ENCODE results near the gene SULT2A1. TPM values are rescaled to one million over a fixed set of nuclear protein-coding genes. Genes with fewer than 3 reads are reported as not detected.
"Not testable (repeated sequence)": the region's sequence is repeated elsewhere in the genome, so short reads cannot be mapped to it uniquely, and the experiment has no call there.

Gene SULT2A1
- total and polyA plus RNA-seq, 2 of the 8 experiments (the other 6 are each of a cell fraction or from before 2014, with no cell fraction given): not detected

GRCh38 chr19:47860602-47861297, 25.4 kb downstream of the SULT2A1 start (continued):
- no peak for TF ChIP-seq POLR2A (IDR thresholded peaks at IDR 0.05; ENCODE audit: control extremely low read depth in 1 of 2, low read depth in 2 of 2, low read length in 2 of 2)
- TF ChIP-seq NRF1 (IDR thresholded peaks at IDR 0.05; ENCODE audit: low read depth, low read length): no peak

- H3K23ac ChIP-seq (ENCODE audit: insufficient read length); H3K14ac ChIP-seq (ENCODE audit: insufficient read length); H4K91ac ChIP-seq (replicated peaks; ENCODE audit: insufficient read length, low read length); H3K4me2 ChIP-seq (ENCODE audit: insufficient read depth in 1 of 2, low read depth in 2 of 2, low read length in 2 of 2); H2BK20ac ChIP-seq (ENCODE audit: low read length); H4K5ac ChIP-seq (ENCODE audit: insufficient read length, low read depth, low read length); H3K27ac ChIP-seq (ENCODE audit: low read depth, low read length); H3K36me3 ChIP-seq (ENCODE audit: control insufficient read depth in 2 of 4, insufficient read depth in 4 of 4, low read length in 3 of 4); H2AFZ ChIP-seq (ENCODE audit: low read length); H3K9ac ChIP-seq (replicated peaks in 1 of 4; ENCODE audit: extremely low read depth in 1 of 4, low read depth in 3 of 4, low read length in 3 of 4); DNase-seq (ENCODE audit: low read depth in 1 of 2, low spot score in 2 of 2); H3K79me2 ChIP-seq (ENCODE audit: control insufficient read depth in 1 of 2, insufficient read depth in 2 of 2, low read length in 2 of 2); FAIRE-seq; H3K18ac ChIP-seq (ENCODE audit: extremely low read depth, low read length); H2AK5ac ChIP-seq (ENCODE audit: low read depth, low read length); H2BK120ac ChIP-seq (replicated peaks; ENCODE audit: low read depth, low read length); H3K79me1 ChIP-seq (ENCODE audit: low read depth, low read length); H3K27me3 ChIP-seq (replicated peaks in 1 of 4; ENCODE audit: control insufficient read depth in 3 of 4, extremely low read depth in 1 of 4, insufficient read depth in 3 of 4, low read length in 3 of 4); H2BK5ac ChIP-seq (ENCODE audit: low read depth, low read length); POLR2A ChIA-PET (ENCODE audit: partially characterized antibody); H3K56ac ChIP-seq (replicated peaks; ENCODE audit: insufficient read length, low read depth, low read length); H2BK12ac ChIP-seq (ENCODE audit: low read depth, low read length); H3K23me2 ChIP-seq (ENCODE audit: low read depth, low read length); H4K20me1 ChIP-seq (replicated peaks in 1 of 2; ENCODE audit: control insufficient read depth in 1 of 2, insufficient read depth in 2 of 2, low read length in 2 of 2); H3K4me3 ChIP-seq (ENCODE audit: extremely low read depth in 1 of 4, insufficient read depth in 2 of 4, low read depth in 3 of 4, low read length in 4 of 4); H4K8ac ChIP-seq (ENCODE audit: extremely low read depth, insufficient read depth, low read length); H3K4ac ChIP-seq (replicated peaks; ENCODE audit: insufficient read length, low read depth, low read length); H3K4me1 ChIP-seq (replicated peaks in 1 of 4; ENCODE audit: control insufficient read depth in 3 of 4, insufficient read depth in 4 of 4, low read length in 3 of 4); H2BK15ac ChIP-seq (ENCODE audit: low read length); H3K9me3 ChIP-seq (ENCODE audit: insufficient read depth in 2 of 2, low read depth in 1 of 2, low read length in 1 of 2); CTCF ChIA-PET (ENCODE audit: partially characterized antibody): not testable (repeated sequence)
- no CpG with 5 or more reads among the region's 17 CpGs for WGBS, 2 experiments (ENCODE audit: extremely low coverage in 1 of 2, insufficient coverage in 1 of 2, insufficient read length in 1 of 2, insufficient replicate concordance in 2 of 2, low coverage in 1 of 2, low lambda C conversion rate in 2 of 2, missing lambda C conversion rate in 1 of 2)
Observed at GRCh38 chr19:47859838-47860237, 26.3 kb downstream of the SULT2A1 start.
